Fibroblast of pulmonary artery (primary cell): Measurements from ENCODE around the gene PRICKLE1.
A peak's percentile ranks its signal among the peaks of the same experiment; 100 is the strongest.

ENCODE experiments used
- DNase-seq: peaks from one replicate; pipeline ENCODE4 v3.0.0-alpha.2; 2010; ENCODE audit warnings: low read depth
- H3K4me3 ChIP-seq: replicated peaks from 2 replicates; pipeline ENCODE4 v1.5.1; 2011; ENCODE audit warnings: low read depth, mild to moderate bottlenecking, control low read depth, low read length, moderate library complexity
- TF ChIP-seq, protein P1 (sequence below): IDR thresholded peaks from 2 replicates; pipeline ENCODE4 v1.5.1; 2011; ENCODE audit warnings: mild to moderate bottlenecking, control low read depth, low read length, inconsistent platforms; ENCODE audit errors: missing control alignments

PRICKLE1 gene

DNA sequence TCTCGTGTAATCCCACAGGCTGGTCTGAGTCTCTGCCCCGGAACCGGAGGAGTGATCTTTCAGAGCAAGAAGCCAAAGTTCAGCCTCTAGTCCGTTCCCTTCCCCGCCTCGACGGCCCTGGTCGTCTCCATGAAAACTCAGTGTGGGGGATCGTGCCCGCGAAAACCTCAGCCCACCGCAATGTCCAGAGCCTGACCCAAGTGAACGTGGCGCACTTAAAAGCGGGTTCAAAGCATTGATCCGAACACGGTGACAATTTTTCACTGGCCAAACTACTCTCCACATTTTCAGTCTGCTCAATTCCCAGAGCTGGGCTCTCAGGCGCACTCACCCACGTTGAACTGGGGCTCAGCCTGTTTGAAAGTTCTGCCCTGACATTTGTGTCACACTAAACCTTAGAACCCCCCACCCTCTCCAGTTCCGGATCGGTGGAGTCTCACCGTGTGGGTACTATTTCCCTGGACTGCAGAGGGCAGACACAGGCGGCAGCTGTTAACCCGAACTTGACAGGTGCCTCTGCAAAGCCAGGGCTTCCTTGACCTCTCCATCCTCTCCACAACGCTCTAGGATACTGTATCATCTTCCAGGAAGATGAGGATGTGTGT is 886 bp upstream of the PRICKLE1 start:
- no peak for DNase-seq
- TF ChIP-seq, protein P1, sequence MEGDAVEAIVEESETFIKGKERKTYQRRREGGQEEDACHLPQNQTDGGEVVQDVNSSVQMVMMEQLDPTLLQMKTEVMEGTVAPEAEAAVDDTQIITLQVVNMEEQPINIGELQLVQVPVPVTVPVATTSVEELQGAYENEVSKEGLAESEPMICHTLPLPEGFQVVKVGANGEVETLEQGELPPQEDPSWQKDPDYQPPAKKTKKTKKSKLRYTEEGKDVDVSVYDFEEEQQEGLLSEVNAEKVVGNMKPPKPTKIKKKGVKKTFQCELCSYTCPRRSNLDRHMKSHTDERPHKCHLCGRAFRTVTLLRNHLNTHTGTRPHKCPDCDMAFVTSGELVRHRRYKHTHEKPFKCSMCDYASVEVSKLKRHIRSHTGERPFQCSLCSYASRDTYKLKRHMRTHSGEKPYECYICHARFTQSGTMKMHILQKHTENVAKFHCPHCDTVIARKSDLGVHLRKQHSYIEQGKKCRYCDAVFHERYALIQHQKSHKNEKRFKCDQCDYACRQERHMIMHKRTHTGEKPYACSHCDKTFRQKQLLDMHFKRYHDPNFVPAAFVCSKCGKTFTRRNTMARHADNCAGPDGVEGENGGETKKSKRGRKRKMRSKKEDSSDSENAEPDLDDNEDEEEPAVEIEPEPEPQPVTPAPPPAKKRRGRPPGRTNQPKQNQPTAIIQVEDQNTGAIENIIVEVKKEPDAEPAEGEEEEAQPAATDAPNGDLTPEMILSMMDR, result no peak
- peak overlapping the region; percentile 52 for H3K4me3 ChIP-seq

DNA sequence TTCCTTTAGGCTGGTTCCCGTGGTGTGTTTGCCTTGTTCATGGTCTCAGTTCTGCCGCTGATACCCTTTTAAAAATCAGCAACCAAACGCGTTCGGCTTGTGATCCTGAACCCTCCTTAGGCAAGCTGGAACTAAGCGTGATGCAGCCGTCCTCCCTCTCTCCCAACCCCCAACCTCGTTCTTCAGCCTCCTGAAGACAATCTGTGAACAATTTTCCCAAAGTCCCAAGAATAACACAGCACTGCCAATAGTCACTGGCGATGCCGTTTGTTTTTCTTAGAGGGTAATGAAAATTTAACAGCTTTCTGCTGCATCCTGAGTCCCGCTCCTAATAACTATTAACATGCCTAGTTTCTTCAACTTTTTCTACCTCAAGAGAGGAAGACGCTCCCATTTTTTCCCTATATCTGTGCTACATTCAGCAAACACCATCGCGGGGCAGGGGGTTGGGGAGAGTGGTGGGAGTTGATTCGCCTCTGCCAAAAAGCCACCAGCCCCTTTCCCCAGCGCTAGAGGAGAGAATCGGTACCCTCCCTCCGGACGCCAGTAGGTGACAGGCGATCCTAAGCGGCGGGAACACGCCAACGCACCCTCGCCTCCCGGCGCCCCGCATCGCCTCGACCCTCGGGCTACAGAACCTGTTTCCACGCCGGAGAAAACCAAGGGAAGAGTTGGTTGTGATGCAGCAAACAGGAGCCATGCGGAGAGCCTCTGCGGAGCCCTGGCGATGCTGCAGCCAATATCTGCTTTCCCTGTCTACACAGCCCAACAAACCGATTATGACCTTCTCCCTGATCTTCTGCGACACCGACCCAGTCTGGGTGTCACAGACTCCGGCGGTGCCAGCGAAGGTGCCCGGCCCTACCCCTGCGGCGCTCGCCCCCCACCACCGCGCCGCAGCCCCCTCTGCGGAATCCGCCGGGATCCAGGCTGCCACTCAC is 752 bp downstream of the PRICKLE1 start:
- TF ChIP-seq, protein P1, result peak; percentile 53
- peak overlapping the region; percentile 76 for H3K4me3 ChIP-seq
- peak; percentile 38 for DNase-seq

DNA sequence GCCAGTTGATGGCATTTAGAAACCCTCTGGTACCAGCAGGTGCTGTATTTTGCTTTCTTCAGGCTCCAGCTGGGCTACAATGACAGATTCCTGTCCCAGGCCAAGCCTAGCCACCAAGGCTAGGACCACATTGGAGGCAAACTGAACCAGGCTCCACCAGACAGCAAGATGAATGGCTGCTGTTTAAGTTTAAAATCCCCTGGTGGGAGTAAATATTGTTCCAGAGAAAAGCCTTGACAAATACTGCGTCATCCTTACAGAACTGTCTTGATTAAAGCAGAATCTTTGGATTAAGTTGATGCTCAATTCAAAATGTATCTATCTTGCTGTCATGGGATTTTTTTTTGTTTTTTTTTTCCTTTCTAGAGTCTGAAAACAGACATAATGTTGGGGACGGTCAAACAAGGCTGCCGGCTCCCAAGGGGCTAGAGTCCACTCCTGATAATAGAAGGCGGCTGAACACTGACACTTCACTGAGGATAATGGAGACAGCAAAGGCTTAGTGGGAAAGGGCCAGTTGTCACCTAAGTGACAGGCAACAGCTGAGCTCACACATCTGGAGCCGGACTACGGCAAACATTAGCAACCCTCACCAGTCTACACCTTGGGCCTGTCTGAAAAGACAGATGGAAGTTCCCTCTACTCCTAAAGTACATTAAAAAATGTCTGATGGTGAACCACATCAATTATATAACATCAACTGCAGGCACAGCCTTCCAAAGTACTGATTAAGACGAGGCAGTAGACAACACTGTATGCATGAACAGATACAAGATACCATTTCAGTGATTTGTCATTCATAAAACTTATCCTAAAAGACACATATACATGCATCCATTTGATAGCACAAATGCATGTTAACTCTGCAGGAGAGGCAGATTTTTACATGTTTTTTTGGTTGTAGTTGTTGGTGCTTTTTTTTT is 1.7 kb downstream of the PRICKLE1 start:
- H3K4me3 ChIP-seq, result peak overlapping the region; percentile 76
- DNase-seq, result no peak
- TF ChIP-seq, protein P1, result no peak

DNA sequence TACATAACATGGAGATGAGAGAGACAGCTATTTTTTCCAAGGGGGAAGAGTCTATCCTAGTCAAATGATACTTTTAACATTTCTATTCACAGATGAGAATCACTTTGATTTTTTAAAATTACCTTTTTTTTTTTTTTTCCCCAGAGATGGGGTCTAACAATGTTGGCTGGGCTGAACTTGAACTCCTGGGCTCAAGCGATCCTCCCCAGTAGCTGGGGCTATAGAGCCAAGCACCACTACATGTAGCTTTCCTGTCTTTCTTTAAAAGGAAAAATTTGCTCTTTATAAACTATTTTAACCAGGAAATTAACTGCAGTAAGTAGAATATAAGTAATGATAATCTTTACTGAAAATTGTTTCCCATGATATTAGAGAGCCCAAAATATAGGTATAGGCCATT is 3.3 kb downstream of the PRICKLE1 start:
- no peak for DNase-seq

DNA sequence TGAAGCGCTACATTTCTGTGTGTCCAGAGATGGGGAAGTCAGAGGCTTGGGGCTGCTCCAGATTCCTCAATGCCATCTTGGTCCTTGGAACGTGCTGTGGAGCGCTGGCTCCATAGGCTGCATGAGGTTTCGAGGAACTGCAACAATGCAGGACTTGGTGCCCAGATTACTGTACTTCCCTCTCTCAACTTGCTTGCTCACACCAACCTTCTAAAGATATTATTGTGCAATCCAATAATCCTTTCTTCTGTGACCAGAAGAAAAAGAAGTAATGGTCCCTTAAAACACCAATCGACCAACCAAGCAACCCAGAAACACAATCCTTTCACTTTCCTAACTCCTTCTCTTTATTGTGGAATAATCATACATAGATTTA is 3.7 kb downstream of the PRICKLE1 start:
- DNase-seq, result no peak
- TF ChIP-seq, protein P1, result no peak

More for the DNA sequence above, 3.3 kb downstream of the PRICKLE1 start:
- no peak overlapping the region for H3K4me3 ChIP-seq
- TF ChIP-seq, protein P1, result peak; percentile 26

DNA sequence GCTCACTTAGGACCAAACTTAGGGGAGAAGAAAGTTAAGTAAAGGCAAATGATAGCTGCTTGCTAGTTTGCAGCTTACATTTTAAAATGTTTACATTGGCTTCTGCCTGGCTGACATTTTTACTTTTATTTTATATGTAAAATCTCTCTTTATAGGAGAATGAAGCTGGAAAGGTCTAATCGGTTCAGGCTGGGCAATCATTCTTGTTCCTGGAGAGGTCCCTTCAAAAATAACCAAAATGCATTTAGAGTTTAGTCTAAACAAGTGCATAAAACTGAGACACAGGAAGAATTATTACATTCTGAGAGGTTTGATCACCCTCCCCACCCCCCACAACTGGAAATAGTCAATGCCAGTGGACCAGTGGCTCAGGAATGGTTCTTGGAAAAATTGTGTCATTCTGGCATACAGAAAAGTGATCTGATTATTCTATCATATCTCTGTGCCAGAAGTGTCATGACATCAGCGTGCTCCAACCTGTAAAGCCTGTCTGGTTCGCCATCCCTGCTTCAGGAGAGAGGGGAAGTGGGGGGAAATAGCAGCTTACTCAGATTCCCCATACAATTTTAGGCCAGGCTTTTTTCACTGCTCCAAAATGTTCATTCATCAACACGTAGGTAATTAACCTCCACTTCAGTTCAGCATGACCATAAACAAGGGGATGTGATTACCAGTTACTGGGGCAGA is 4.2 kb downstream of the PRICKLE1 start:
- no peak for DNase-seq
- TF ChIP-seq, protein P1, result no peak
- no peak overlapping the region for H3K4me3 ChIP-seq

More for the DNA sequence above, 3.7 kb downstream of the PRICKLE1 start:
- H3K4me3 ChIP-seq, result no peak overlapping the region
